ENCODE data around the gene TTYH2.

TTYH2 gene

GRCh38 chr17:74282587-74283370, 69.4 kb downstream of the TTYH2 start:
- Histone ChIP-seq H3K79me1 (ENCODE audit: low read depth, low read length) (no peaks in the 10 kb centered on the region), H3K36me3 (replicated peaks in 1 of 2; ENCODE audit: control insufficient read depth in 2 of 2, insufficient read depth in 2 of 2, low read length in 2 of 2) (no peaks in the 10 kb centered on the region), H3K4me3 (ENCODE audit: low read length in 2 of 2) (no peak overlapping the region), H3K27me3 (ENCODE audit: control insufficient read depth in 3 of 3, insufficient read depth in 3 of 3, low read depth in 1 of 3, low read length in 3 of 3) (peaks cover 0 to 3% (median 0%) of the 10 kb centered on the region in 3 experiments), H4K91ac (ENCODE audit: low read depth, low read length, poor library complexity) (no peak overlapping the region), H2BK15ac (ENCODE audit: low read length) (no peak overlapping the region), H2AK5ac (ENCODE audit: low read depth, low read length) (no peak overlapping the region), H3K27ac (replicated peaks; ENCODE audit: low read length) (no peak overlapping the region), H2BK120ac (ENCODE audit: low read depth, low read length) (no peak overlapping the region), H3K4ac (ENCODE audit: low read length) (no peak overlapping the region), H2AFZ (ENCODE audit: low read length) (no peak overlapping the region), H4K8ac (ENCODE audit: low read depth, low read length) (no peak overlapping the region), H3K18ac (ENCODE audit: low read length) (no peak overlapping the region), H2BK12ac (ENCODE audit: low read length) (no peak overlapping the region), H3K23ac (ENCODE audit: low read depth, low read length, poor library complexity) (no peak overlapping the region), H2BK5ac (ENCODE audit: low read length) (no peak overlapping the region), H3K9ac (ENCODE audit: low read depth, low read length, poor library complexity) (no peak overlapping the region), H3K4me2 (ENCODE audit: insufficient read depth, low read length, poor library complexity, severe bottlenecking) (no peak overlapping the region), H3K14ac (ENCODE audit: low read length) (no peak overlapping the region), H3K9me3 (replicated peaks in 1 of 2; ENCODE audit: control insufficient read depth in 2 of 2, insufficient read depth in 1 of 2, low read depth in 1 of 2, low read length in 2 of 2) (no peaks in the 10 kb centered on the region), H3K4me1 (ENCODE audit: control insufficient read depth in 2 of 2, insufficient read depth in 1 of 2, low read depth in 1 of 2, low read length in 2 of 2) (peaks cover 4% of the 10 kb centered on the region in 2 donors)
- WGBS, 2 donors (ENCODE audit: extremely low coverage in 2 of 2, insufficient read length in 2 of 2, insufficient replicate concordance in 1 of 2) = no CpG with 5 or more reads among the region's 9 CpGs
- DNase-seq (ENCODE audit: low spot score) = no peak

GRCh38 chr17:74283371-74283673, 70.0 kb downstream of the TTYH2 start:
- H3K9me3 ChIP-seq (replicated peaks in 1 of 2; ENCODE audit: control insufficient read depth in 2 of 2, insufficient read depth in 1 of 2, low read depth in 1 of 2, low read length in 2 of 2) = no peaks in the 10 kb centered on the region
- WGBS, 2 donors (ENCODE audit: extremely low coverage in 2 of 2, insufficient read length in 2 of 2, insufficient replicate concordance in 1 of 2) = no CpG with 5 or more reads among the region's 4 CpGs
- H2AK5ac ChIP-seq (ENCODE audit: low read depth, low read length) = no peak overlapping the region
- H3K4ac ChIP-seq (ENCODE audit: low read length) = no peak overlapping the region
- no peak overlapping the region for H2BK15ac ChIP-seq (ENCODE audit: low read length)
- H3K4me1 ChIP-seq (ENCODE audit: control insufficient read depth in 2 of 2, insufficient read depth in 1 of 2, low read depth in 1 of 2, low read length in 2 of 2) = peaks cover 2 to 4% of the 10 kb centered on the region in 2 donors
- H3K23ac ChIP-seq (ENCODE audit: low read depth, low read length, poor library complexity) = no peak overlapping the region
- no peak overlapping the region for H2AFZ ChIP-seq (ENCODE audit: low read length)
- H3K4me3 ChIP-seq (ENCODE audit: low read length in 2 of 2) = no peak overlapping the region
- no peak overlapping the region for H2BK5ac ChIP-seq (ENCODE audit: low read length)
- no peaks in the 10 kb centered on the region for H3K36me3 ChIP-seq (replicated peaks in 1 of 2; ENCODE audit: control insufficient read depth in 2 of 2, insufficient read depth in 2 of 2, low read length in 2 of 2)
- no peaks in the 10 kb centered on the region for H3K79me1 ChIP-seq (ENCODE audit: low read depth, low read length)
- no peak for DNase-seq (ENCODE audit: low spot score)
- no peak overlapping the region for H4K8ac ChIP-seq (ENCODE audit: low read depth, low read length)
- no peak overlapping the region for H4K91ac ChIP-seq (ENCODE audit: low read depth, low read length, poor library complexity)
- H2BK120ac ChIP-seq (ENCODE audit: low read depth, low read length) = no peak overlapping the region
- no peak overlapping the region for H3K9ac ChIP-seq (ENCODE audit: low read depth, low read length, poor library complexity)
- H3K18ac ChIP-seq (ENCODE audit: low read length) = no peak overlapping the region
- peaks cover 0 to 3% (median 0%) of the 10 kb centered on the region in 3 experiments for H3K27me3 ChIP-seq (ENCODE audit: control insufficient read depth in 3 of 3, insufficient read depth in 3 of 3, low read depth in 1 of 3, low read length in 3 of 3)
- H3K14ac ChIP-seq (ENCODE audit: low read length) = no peak overlapping the region
- no peak overlapping the region for H2BK12ac ChIP-seq (ENCODE audit: low read length)
- no peak overlapping the region for H3K27ac ChIP-seq (replicated peaks; ENCODE audit: low read length)
- H3K4me2 ChIP-seq (ENCODE audit: insufficient read depth, low read length, poor library complexity, severe bottlenecking) = no peak overlapping the region

DNA sequence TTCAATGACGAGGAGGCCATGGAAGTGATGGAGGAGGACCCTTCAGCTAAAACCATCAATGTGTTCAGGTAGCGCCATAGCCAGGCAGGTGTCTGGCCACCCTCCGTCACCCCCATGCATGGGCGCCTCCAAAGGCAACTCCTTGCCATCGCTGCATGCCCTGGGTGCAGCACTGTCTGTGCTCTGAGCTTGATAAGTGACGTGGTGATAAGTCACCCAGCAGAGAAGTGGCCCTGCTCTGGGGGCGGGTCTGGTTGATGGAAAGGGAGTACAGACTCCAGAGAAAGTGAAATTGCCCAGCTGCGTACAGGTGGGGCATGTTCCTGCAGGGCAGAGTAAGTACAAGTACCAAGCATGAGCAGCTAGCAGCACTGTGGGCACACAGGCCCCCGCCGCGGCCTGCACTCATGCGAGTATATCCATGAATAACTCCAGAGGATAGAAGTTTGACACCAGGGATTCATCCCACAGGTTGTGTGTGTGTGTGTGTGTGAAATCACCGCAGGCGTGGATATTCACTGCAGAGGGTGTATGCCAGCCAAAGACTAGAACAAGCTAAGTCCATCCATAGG, 73.7 kb downstream of the TTYH2 start:
- Histone ChIP-seq H2BK5ac (ENCODE audit: low read length) (no peak overlapping the region), H3K18ac (ENCODE audit: low read length) (no peak overlapping the region), H2AK5ac (ENCODE audit: low read depth, low read length) (peak overlapping the region; percentile 51), H3K27ac (replicated peaks; ENCODE audit: low read length) (no peak overlapping the region), H3K36me3 (replicated peaks in 1 of 2; ENCODE audit: control insufficient read depth in 2 of 2, insufficient read depth in 2 of 2, low read length in 2 of 2) (no peaks in the 10 kb centered on the region), H2AFZ (ENCODE audit: low read length) (no peak overlapping the region), H2BK120ac (ENCODE audit: low read depth, low read length) (no peak overlapping the region), H3K14ac (ENCODE audit: low read length) (no peak overlapping the region), H3K4me1 (ENCODE audit: control insufficient read depth in 2 of 2, insufficient read depth in 1 of 2, low read depth in 1 of 2, low read length in 2 of 2) (peaks cover 5 to 6% of the 10 kb centered on the region in 2 donors), H4K91ac (ENCODE audit: low read depth, low read length, poor library complexity) (no peak overlapping the region), H3K9ac (ENCODE audit: low read depth, low read length, poor library complexity) (no peak overlapping the region), H4K8ac (ENCODE audit: low read depth, low read length) (no peak overlapping the region), H3K4me3 (ENCODE audit: low read length in 2 of 2) (no peak overlapping the region), H2BK15ac (ENCODE audit: low read length) (no peak overlapping the region), H3K4ac (ENCODE audit: low read length) (no peak overlapping the region), H3K4me2 (ENCODE audit: insufficient read depth, low read length, poor library complexity, severe bottlenecking) (no peak overlapping the region), H3K79me1 (ENCODE audit: low read depth, low read length) (no peaks in the 10 kb centered on the region), H3K23ac (ENCODE audit: low read depth, low read length, poor library complexity) (no peak overlapping the region), H2BK12ac (ENCODE audit: low read length) (no peak overlapping the region), H3K9me3 (replicated peaks in 1 of 2; ENCODE audit: control insufficient read depth in 2 of 2, insufficient read depth in 1 of 2, low read depth in 1 of 2, low read length in 2 of 2) (no peaks in the 10 kb centered on the region), H3K27me3 (ENCODE audit: control insufficient read depth in 3 of 3, insufficient read depth in 3 of 3, low read depth in 1 of 3, low read length in 3 of 3) (peaks cover 0 to 3% (median 0%) of the 10 kb centered on the region in 3 experiments)
- no CpG with 5 or more reads among the region's 14 CpGs for WGBS, 2 donors (ENCODE audit: extremely low coverage in 2 of 2, insufficient read length in 2 of 2, insufficient replicate concordance in 1 of 2)
- DNase-seq (ENCODE audit: low spot score) = no peak

DNA sequence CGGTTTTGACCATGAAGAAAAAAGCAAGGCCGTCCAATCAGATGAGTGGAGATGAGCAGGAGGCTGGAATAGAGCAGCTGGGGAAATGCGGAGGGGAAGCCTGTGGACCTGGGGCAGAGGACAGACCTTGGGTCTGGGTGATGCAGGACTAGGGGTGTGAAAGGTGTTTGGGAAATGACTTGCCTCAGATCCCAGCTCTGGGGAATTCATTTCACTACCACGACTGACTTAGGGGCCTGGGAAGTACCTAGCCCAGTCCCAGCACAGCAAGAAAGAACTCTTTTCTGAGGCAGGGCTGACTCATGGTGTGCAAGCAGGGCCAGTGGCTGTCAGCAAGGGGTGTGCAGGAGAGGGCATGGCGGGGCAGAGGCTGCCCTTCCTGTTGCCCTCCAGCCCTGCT, 75.4 kb downstream of the TTYH2 start:
- Histone ChIP-seq H3K27ac (replicated peaks; ENCODE audit: low read length) (no peak overlapping the region), H3K18ac (ENCODE audit: low read length) (peak overlapping the region; percentile 42), H2BK120ac (ENCODE audit: low read depth, low read length) (no peak overlapping the region), H4K8ac (ENCODE audit: low read depth, low read length) (no peak overlapping the region), H3K9ac (ENCODE audit: low read depth, low read length, poor library complexity) (no peak overlapping the region), H3K27me3 (ENCODE audit: control insufficient read depth in 3 of 3, insufficient read depth in 3 of 3, low read depth in 1 of 3, low read length in 3 of 3) (peaks cover 0 to 3% (median 0%) of the 10 kb centered on the region in 3 experiments), H2BK5ac (ENCODE audit: low read length) (no peak overlapping the region), H3K79me1 (ENCODE audit: low read depth, low read length) (no peaks in the 10 kb centered on the region), H2AFZ (ENCODE audit: low read length) (peak overlapping the region; percentile 53), H3K4me1 (ENCODE audit: control insufficient read depth in 2 of 2, insufficient read depth in 1 of 2, low read depth in 1 of 2, low read length in 2 of 2) (peaks cover 5 to 6% of the 10 kb centered on the region in 2 donors), H3K23ac (ENCODE audit: low read depth, low read length, poor library complexity) (no peak overlapping the region), H3K9me3 (replicated peaks in 1 of 2; ENCODE audit: control insufficient read depth in 2 of 2, insufficient read depth in 1 of 2, low read depth in 1 of 2, low read length in 2 of 2) (no peaks in the 10 kb centered on the region), H2BK15ac (ENCODE audit: low read length) (no peak overlapping the region), H3K36me3 (replicated peaks in 1 of 2; ENCODE audit: control insufficient read depth in 2 of 2, insufficient read depth in 2 of 2, low read length in 2 of 2) (no peaks in the 10 kb centered on the region), H4K91ac (ENCODE audit: low read depth, low read length, poor library complexity) (no peak overlapping the region), H3K4me3 (ENCODE audit: low read length in 2 of 2) (no peak overlapping the region), H2BK12ac (ENCODE audit: low read length) (no peak overlapping the region), H2AK5ac (ENCODE audit: low read depth, low read length) (no peak overlapping the region), H3K4ac (ENCODE audit: low read length) (no peak overlapping the region), H3K14ac (ENCODE audit: low read length) (peak overlapping the region; percentile 90), H3K4me2 (ENCODE audit: insufficient read depth, low read length, poor library complexity, severe bottlenecking) (no peak overlapping the region)
- WGBS, 2 donors (ENCODE audit: extremely low coverage in 2 of 2, insufficient read length in 2 of 2, insufficient replicate concordance in 1 of 2) = no CpG with 5 or more reads among the region's 5 CpGs
- no peak for DNase-seq (ENCODE audit: low spot score)

Data from neuronal stem cell (in vitro differentiated cells).